Measurements from ENCODE around the gene SH3D19. TPM values are rescaled to one million over a fixed set of nuclear protein-coding genes. Genes with fewer than 3 reads are reported as not detected.

The SH3D19 gene
- total RNA-seq = 100 to 1,000 TPM; 159 to 295 (median 224) TPM

- DNase-seq = peak in 2 of 3 donors; percentile 84 to 91
- Histone ChIP-seq H3K9me3 (no peaks in the 10 kb centered on the region), H3K27me3 (no peaks in the 10 kb centered on the region), H3K4me1 (peaks cover 0 to 20% (median 0%) of the 10 kb centered on the region in 4 donors), H3K36me3 (no peaks in the 10 kb centered on the region), H3K4me3 (peak within 1 kb of the TSS; percentile 47 to 89 (median 68)), H3K27ac (peak within 1 kb of the TSS; percentile 67 to 98 (median 94))
- TF ChIP-seq POLR2A (IDR thresholded peaks at IDR 0.05) = peak; percentile 80 to 88
- TF ChIP-seq, protein P1, sequence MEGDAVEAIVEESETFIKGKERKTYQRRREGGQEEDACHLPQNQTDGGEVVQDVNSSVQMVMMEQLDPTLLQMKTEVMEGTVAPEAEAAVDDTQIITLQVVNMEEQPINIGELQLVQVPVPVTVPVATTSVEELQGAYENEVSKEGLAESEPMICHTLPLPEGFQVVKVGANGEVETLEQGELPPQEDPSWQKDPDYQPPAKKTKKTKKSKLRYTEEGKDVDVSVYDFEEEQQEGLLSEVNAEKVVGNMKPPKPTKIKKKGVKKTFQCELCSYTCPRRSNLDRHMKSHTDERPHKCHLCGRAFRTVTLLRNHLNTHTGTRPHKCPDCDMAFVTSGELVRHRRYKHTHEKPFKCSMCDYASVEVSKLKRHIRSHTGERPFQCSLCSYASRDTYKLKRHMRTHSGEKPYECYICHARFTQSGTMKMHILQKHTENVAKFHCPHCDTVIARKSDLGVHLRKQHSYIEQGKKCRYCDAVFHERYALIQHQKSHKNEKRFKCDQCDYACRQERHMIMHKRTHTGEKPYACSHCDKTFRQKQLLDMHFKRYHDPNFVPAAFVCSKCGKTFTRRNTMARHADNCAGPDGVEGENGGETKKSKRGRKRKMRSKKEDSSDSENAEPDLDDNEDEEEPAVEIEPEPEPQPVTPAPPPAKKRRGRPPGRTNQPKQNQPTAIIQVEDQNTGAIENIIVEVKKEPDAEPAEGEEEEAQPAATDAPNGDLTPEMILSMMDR (IDR thresholded peaks at IDR 0.05) = peak in 2 of 6 experiments; percentile 17 to 27
Observed at GRCh38 chr4:151325111-151325948, at the start of gene SH3D19. SH3D19 (minus strand) TSS chr4:151325605; CDS start chr4:151325352, 253 bp downstream.

DNA sequence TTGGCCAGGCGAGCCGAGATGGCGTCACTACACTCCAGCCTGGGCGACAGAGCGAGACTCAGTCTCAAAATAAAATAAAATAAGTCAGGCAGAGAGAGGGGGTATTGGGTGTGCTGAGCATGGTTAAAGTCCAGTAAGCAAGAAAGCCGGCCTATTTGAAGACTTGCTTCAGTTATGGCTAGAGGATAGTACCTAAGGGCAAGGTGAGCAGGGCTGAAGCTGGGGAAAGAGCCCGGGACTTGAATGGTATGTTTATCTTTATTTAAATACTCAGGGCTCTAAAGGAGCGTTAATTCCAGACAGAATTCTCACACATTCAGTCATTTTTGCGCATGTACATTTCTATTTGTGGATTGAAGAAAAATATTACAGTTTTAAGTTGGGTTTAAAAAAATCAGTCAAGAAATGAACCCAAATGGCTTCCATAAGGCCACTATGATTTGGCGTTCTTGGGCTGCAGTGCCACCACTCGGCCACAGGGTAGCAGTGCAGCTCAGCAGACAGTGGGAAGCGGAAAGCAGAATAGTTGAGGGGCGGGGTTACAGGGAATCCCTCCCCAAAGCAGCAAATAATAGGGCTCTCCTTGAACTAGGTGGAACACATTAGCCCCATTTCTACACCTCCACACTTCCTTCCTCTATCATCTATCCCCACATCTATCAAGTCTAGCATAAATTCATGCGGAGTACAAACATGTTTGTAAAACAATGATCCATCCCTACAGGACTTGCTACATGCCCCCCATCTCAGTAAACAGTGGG, 37.2 kb upstream of the SH3D19 start:
- Histone ChIP-seq H3K4me1 (no peaks in the 10 kb centered on the region), H3K4me3 (peak overlapping the region in 1 of 4 donors; percentile 18), H3K27me3 (no peaks in the 10 kb centered on the region), H3K36me3 (no peaks in the 10 kb centered on the region), H3K9me3 (no peaks in the 10 kb centered on the region), H3K27ac (no peak overlapping the region)
- TF ChIP-seq POLR2A (IDR thresholded peaks at IDR 0.05) = no peak
- TF ChIP-seq, protein P1 (IDR thresholded peaks at IDR 0.05) = peak; percentile 68 to 99 (median 88)
- DNase-seq = peak; percentile 52 to 90 (median 84)

DNA sequence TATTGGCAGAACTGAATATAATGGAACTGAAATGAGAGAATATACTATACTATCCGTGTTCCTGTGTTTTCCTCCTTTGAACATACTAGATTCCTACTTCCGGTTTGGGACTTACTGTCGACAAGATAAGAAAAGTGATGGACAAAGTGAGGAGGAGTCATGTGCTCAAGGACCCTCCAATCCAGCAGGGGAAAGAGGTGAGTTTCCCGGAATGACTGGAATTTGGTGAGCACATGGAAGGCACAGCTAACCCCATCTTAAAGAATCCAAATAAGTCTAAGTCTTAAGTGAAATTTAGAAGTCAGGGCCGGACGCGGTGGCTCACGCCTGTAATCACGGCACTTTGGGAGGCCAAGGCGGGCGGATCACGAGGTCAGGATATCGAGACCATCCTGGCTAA, 36.6 kb upstream of the SH3D19 start:
- Histone ChIP-seq H3K27ac (no peak overlapping the region), H3K4me3 (no peak overlapping the region), H3K4me1 (no peaks in the 10 kb centered on the region), H3K9me3 (no peaks in the 10 kb centered on the region), H3K36me3 (no peaks in the 10 kb centered on the region), H3K27me3 (no peaks in the 10 kb centered on the region)
- no peak for TF ChIP-seq POLR2A (IDR thresholded peaks at IDR 0.05)
- TF ChIP-seq, protein P1 (IDR thresholded peaks at IDR 0.05) = no peak
- DNase-seq = no peak

- Histone ChIP-seq H3K27me3 (no peaks in the 10 kb centered on the region), H3K36me3 (no peaks in the 10 kb centered on the region), H3K4me1 (no peaks in the 10 kb centered on the region), H3K4me3 (no peak overlapping the region), H3K27ac (no peak overlapping the region), H3K9me3 (no peaks in the 10 kb centered on the region)
- DNase-seq = no peak
- no peak for TF ChIP-seq POLR2A (IDR thresholded peaks at IDR 0.05)
- TF ChIP-seq, protein P1 (IDR thresholded peaks at IDR 0.05) = no peak
Observed at GRCh38 chr4:151361126-151361525, 35.7 kb upstream of the SH3D19 start.

GRCh38 chr4:151359576-151359975, 34.2 kb upstream of the SH3D19 start:
- Histone ChIP-seq H3K4me3 (no peak overlapping the region), H3K9me3 (no peaks in the 10 kb centered on the region), H3K27ac (no peak overlapping the region), H3K27me3 (no peaks in the 10 kb centered on the region), H3K4me1 (no peaks in the 10 kb centered on the region), H3K36me3 (no peaks in the 10 kb centered on the region)
- TF ChIP-seq POLR2A (IDR thresholded peaks at IDR 0.05) = no peak
- TF ChIP-seq, protein P1 (IDR thresholded peaks at IDR 0.05) = no peak
- peak in 1 of 3 donors; percentile 78 for DNase-seq

Data from Peyer's patch (tissue), 4 donors.